GM21619 (cell line): ENCODE measurements around the gene LGALS13.
"Not testable (repeated sequence)": the region's sequence is repeated elsewhere in the genome, so short reads cannot be mapped to it uniquely, and the experiment has no call there.

Source experiments
- ATAC-seq: cut with Tn5 transposase; IDR thresholded peaks from one replicate; pipeline ENCODE4 v1.9.1; 2021; ENCODE audit not compliant: unreplicated experiment

Gene LGALS13

GRCh38 chr19:39613597-39613996 lies 11.3 kb downstream of the LGALS13 start:
- no peak for ATAC-seq

- no peak for ATAC-seq
Measured at GRCh38 chr19:39617745-39618144, 15.4 kb downstream of the LGALS13 start.

GRCh38 chr19:39623946-39624345 lies 21.6 kb downstream of the LGALS13 start:
- ATAC-seq: no peak

- ATAC-seq: not testable (repeated sequence)
Measured at GRCh38 chr19:39627631-39628030, 25.3 kb downstream of the LGALS13 start.

- ATAC-seq: no peak
Measured at GRCh38 chr19:39631178-39631577, 28.9 kb downstream of the LGALS13 start.

GRCh38 chr19:39631626-39632025 lies 29.3 kb downstream of the LGALS13 start:
- ATAC-seq: no peak

- no peak for ATAC-seq
Measured at GRCh38 chr19:39637891-39638290, 35.6 kb downstream of the LGALS13 start.

- no peak for ATAC-seq
Measured at GRCh38 chr19:39641773-39642172, 39.4 kb downstream of the LGALS13 start.

- no peak for ATAC-seq
Measured at GRCh38 chr19:39643591-39643990, 41.3 kb downstream of the LGALS13 start.

GRCh38 chr19:39645800-39646411 lies 43.6 kb downstream of the LGALS13 start:
- no peak for ATAC-seq

- no peak for ATAC-seq
Measured at GRCh38 chr19:39647918-39648317, 45.6 kb downstream of the LGALS13 start.

GRCh38 chr19:39655613-39656012 lies 53.3 kb downstream of the LGALS13 start, which contains the start of gene LGALS16:
LGALS16 (plus strand) TSS chr19:39655913; CDS start chr19:39655962, 49 bp downstream.
- ATAC-seq: no peak
